COLO668 (cell line): ENCODE data around the gene NYAP2.
A peak's percentile ranks its signal among the peaks of the same experiment; 100 is the strongest.

ENCODE experiments used
- DNase-seq: peaks from one replicate; lab custom pipeline; 2025; ENCODE audit not compliant: unreplicated experiment; lab: John Stamatoyannopoulos, UW

NYAP2 gene

GRCh38 chr2:225543626-225544025 is 144.1 kb downstream of the NYAP2 start:
- DNase-seq: no peak

- no peak for DNase-seq
Observed at GRCh38 chr2:225556461-225556860, 157.0 kb downstream of the NYAP2 start.

- no peak for DNase-seq
Observed at GRCh38 chr2:225558399-225559071, 159.0 kb downstream of the NYAP2 start.

GRCh38 chr2:225559072-225559415 is 159.5 kb downstream of the NYAP2 start:
- DNase-seq: no peak

GRCh38 chr2:225566798-225567197 is 167.3 kb downstream of the NYAP2 start:
- peak; percentile 33 for DNase-seq

GRCh38 chr2:225569995-225570394 is 170.5 kb downstream of the NYAP2 start:
- DNase-seq: no peak

- DNase-seq: no peak
Observed at GRCh38 chr2:225573603-225574002, 174.1 kb downstream of the NYAP2 start.

GRCh38 chr2:225574582-225575138 is 175.2 kb downstream of the NYAP2 start:
- no peak for DNase-seq

GRCh38 chr2:225581135-225581534 is 181.6 kb downstream of the NYAP2 start:
- DNase-seq: no peak

- DNase-seq: no peak
Observed at GRCh38 chr2:225581906-225582305, 182.4 kb downstream of the NYAP2 start.

GRCh38 chr2:225582355-225583116 is 183.0 kb downstream of the NYAP2 start:
- DNase-seq: no peak

- DNase-seq: no peak
Observed at GRCh38 chr2:225584796-225585195, 185.3 kb downstream of the NYAP2 start.

- DNase-seq: no peak
Observed at GRCh38 chr2:225590932-225591331, 191.4 kb downstream of the NYAP2 start.

GRCh38 chr2:225597911-225598310 is 198.4 kb downstream of the NYAP2 start:
- no peak for DNase-seq

- DNase-seq: no peak
Observed at GRCh38 chr2:225598426-225598825, 198.9 kb downstream of the NYAP2 start.

- DNase-seq: no peak
Observed at GRCh38 chr2:225598897-225599296, 199.4 kb downstream of the NYAP2 start.

- DNase-seq: no peak
Observed at GRCh38 chr2:225599856-225600255, 200.3 kb downstream of the NYAP2 start.

GRCh38 chr2:225600444-225600843 is 200.9 kb downstream of the NYAP2 start:
- DNase-seq: no peak

GRCh38 chr2:225600865-225601264 is 201.4 kb downstream of the NYAP2 start:
- DNase-seq: no peak

- no peak for DNase-seq
Observed at GRCh38 chr2:225602205-225602604, 202.7 kb downstream of the NYAP2 start.

- no peak for DNase-seq
Observed at GRCh38 chr2:225608136-225608535, 208.6 kb downstream of the NYAP2 start.

GRCh38 chr2:225612636-225613035 is 213.1 kb downstream of the NYAP2 start:
- no peak for DNase-seq
